DMS153 treated with DMSO at 0.1 percent for 48 hours (cell line): ENCODE measurements around the gene DMGDH.
A peak's percentile ranks its signal among the peaks of the same experiment; 100 is the strongest.
"Not testable (repeated sequence)": the region's sequence is repeated elsewhere in the genome, so short reads cannot be mapped to it uniquely, and the experiment has no call there.

Experiments used
- DNase-seq: peaks from one replicate; lab custom pipeline; 2025; ENCODE audit not compliant: unreplicated experiment; lab: John Stamatoyannopoulos, UW

The DMGDH gene

DNA sequence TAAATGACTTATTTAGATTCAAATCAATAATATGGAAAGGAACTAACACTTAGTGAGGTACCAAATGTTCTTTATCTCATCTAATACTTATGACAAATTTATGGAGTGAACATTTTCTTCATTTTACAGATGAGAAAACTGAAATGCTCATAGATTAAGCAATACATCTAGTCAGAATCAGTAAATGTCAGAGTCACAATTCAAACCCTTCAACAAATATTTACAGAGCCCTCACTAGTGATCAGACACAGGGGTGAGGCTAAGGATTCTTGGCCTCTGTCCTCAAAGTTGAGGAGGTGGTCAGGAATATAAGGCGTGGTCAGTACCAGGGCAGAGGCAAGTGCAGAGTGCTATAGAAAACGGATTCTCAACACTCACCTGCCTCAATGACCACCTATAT is 54.8 kb downstream of the DMGDH start:
- DNase-seq = no peak

DNA sequence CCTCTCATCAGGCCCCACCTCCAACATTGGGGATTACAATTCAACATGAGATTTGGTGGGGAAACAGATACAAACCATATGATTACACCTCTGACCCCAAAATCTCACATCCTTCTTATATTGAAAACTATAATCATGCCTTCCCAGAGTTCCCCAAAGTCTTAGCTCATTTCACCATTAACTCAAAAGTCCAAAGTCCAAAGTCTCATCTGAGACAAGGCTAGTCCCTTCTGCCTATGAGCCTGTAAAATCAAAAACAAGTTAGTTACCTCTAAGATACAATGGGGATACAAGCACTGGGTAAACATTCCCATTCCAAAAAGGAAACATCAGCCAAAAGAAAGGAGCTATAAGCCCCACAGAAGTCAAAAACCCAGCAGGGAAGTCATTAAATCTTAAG is 57.6 kb downstream of the DMGDH start:
- no peak for DNase-seq

DNA sequence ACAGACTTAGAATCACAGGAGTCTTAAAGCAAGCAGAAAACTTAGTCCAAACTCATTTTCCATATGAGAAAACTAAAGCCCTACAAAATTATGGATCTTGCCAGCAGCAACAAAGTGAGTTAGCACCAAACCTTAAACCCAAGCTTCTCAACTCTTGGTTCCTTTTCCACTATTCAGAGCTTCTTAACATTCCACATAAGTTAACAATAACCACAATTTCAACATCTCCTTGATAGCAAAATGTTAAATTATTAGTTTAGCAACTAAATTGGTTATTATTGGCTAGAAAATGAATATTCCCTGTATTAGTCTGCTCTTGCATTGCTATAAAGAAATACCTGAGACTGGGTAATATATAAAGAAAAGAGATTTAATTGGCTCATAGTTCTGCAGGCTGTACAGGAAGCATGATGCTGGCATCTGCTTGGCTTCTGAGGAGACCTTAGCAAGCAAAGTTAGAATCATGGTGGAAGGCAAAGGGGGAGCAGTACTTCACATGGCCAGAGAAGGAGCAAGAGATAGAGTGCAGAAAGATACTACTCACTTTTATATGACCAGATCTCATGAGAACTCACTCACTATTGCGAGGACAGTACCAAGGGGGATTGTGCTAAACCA is 58.1 kb downstream of the DMGDH start:
- no peak for DNase-seq

DNA sequence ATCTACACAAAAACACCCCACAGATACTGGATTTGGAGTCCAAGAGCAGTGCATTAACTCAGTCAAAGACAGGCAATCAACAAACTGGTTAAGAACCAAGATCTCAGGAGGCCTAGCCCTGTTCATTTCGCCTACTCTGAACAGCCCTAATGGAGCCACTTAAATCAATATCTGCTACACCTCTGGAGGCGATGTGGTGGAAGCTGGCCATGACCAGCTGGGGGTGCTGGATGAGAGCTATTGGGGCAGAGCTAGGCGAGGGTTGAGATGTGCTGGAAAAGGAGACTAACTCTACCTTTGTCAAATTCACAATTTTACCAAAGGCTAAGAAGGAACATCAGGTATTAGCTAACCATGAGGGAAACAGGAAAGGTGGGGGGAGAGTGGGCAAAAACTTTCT is 61.1 kb downstream of the DMGDH start:
- no peak for DNase-seq

DNA sequence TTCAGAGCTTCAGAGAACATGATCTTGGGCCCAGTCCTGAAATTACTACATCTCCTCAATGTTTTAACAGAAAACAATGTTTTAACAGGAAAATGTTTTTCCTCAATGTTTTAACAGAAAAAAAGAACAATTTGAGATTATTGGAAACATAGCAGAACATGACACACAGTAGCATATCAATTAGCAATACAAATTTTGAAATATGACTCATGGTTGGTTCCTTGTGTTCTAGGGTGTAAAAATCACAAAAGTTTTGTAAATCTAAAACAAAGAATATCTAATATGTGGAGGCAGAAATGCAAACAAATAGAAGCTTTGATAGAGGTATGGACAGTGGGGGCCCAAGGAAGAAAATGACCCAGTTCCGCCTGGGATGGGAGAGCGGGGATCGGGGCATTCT is 61.6 kb downstream of the DMGDH start:
- no peak for DNase-seq

GRCh38 chr5:79005936-79006631 is 63.4 kb downstream of the DMGDH start:
- no peak for DNase-seq

GRCh38 chr5:79005151-79005550 is 64.3 kb downstream of the DMGDH start:
- DNase-seq = no peak

- no peak for DNase-seq
These were observed 67.1 kb downstream of the DMGDH start for GRCh38 chr5:79002374-79002773.

DNA sequence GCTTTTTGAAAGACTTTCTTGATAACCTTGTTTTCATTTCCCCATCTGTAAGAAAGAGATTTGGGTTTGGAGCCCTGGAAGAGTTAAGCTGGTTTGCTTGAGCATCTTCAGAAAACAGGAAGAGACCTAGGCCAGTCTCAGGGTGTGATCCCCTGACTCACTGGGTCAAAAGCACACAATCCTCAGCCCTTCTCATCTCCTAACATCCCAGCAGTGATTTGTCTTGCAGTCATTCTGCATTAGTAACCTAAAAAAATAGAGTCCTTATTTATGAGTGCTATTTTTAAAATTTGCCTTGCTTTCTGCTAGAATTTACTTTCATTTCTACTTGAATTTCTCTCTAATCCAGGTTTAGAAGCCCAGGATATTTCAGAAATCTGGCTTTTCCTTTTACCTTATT is 68.0 kb downstream of the DMGDH start:
- DNase-seq = no peak

- DNase-seq = no peak
These were observed 72.4 kb downstream of the DMGDH start for GRCh38 chr5:78997090-78997489.

GRCh38 chr5:78995521-78996007 is 73.9 kb downstream of the DMGDH start:
- DNase-seq = no peak

DNA sequence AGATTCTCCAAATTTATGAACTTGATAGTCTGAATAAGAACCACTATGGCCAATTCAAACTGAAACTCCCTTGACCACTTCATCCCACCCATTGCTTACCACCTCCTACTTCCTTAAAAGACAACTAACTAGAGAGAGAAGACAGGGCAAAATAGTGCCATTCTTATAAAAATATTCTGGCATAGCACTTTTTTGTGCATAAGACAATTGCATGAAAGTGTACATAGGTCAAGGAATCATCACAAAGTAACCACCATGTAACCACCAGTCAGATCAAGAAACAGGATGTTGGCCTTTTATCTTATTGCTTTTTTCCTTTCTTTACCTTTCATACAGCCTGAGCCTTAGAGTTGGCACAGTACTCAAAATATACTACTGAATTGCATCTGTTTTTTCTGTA is 76.3 kb downstream of the DMGDH start:
- DNase-seq = no peak

DNA sequence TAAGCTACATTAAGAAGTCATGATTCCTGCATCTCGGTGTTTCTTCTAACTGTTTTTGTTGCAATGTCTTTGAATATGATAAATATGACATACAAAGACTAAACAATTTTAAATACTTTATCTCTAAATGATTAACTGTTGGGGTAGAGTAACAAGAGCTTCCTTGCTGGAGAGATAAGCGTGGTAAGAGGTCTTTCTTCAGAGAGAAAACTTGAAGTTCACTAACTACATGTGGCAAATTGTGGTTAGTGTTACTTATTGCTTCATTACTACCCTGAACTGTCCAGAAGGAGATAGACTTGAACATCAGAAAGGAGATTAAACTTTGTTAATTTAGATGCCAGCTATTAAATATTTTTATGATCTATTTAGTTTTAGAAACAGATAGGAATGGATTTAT is 77.3 kb downstream of the DMGDH start:
- no peak for DNase-seq

DNA sequence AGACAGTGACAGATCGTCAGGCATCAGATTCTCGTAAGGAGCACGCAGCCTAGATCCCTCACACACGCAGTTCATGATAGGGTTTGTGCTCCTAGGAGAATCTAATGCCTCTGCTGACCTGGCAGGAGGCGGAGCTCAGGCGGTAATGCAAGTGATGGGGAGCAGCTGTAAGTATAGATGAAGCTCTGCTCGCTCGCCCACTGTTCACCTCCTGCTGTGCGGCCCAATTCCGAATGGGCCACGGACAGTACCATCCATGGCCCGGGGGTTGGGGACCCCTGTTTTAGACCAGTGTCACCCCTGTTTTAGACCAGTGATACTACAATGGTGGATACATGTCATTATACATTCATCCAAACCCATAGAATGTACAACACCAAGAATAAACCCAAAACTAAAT is 80.4 kb downstream of the DMGDH start:
- no peak for DNase-seq

- no peak for DNase-seq
These were observed 83.7 kb downstream of the DMGDH start for GRCh38 chr5:78985725-78986223.

- DNase-seq = no peak
These were observed 84.3 kb downstream of the DMGDH start, which contains the start of gene ARSB for GRCh38 chr5:78985116-78985724. TSS of gene ARSB (minus strand) at chr5:78985310. CDS start at chr5:78985248, 62 bp downstream.

- DNase-seq = peak; percentile 40
These were observed 84.9 kb downstream of the DMGDH start for GRCh38 chr5:78984439-78985115.

- no peak for DNase-seq
These were observed 85.7 kb downstream of the DMGDH start for GRCh38 chr5:78983601-78984438.

GRCh38 chr5:78983194-78983593 is 86.3 kb downstream of the DMGDH start:
- not testable (repeated sequence) for DNase-seq

DNA sequence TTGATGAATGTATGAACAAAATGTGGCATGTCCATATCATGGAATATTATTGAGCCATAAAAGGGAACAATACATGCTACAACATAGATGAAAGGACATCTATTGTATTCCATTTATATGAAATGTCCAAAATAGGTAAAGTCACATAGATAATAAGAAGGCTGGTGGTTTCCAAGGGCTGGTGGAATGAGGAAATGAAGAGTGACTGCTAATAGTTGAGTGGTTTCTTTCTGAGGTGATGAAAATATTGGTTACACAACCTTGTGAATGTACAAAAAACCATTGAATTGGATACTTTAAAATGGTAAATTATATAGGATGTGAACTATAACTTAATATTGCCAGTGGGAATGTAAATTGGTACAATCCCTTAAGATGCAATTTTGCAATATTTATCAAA is 89.6 kb downstream of the DMGDH start:
- no peak for DNase-seq
